HG03280 (cell line): Measurements from ENCODE around the gene MLLT3.

ENCODE experiments used
- ATAC-seq: cut with Tn5 transposase; IDR thresholded peaks from one replicate; pipeline ENCODE4 v1.9.1; 2021; ENCODE audit warnings: mild to moderate bottlenecking, moderate library complexity; ENCODE audit not compliant: unreplicated experiment

Gene MLLT3

DNA sequence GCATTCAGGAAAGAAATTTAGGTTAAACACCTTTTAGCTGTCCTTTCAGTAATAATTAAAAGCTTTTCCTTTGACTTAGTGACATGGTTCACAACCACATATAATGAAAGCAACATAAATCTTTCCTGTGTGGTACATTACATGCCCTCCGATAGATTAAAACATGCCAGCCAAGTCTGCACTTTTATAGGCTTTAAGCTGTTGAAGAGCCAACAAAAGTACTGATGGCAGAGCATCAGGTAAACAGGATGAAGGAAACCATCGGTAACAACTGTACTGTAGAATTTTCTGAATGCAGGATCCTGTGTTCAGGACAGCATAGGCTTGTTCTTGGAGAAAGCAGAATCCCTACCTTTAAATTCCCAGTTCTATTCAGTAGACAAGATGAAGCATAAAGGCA is 226.6 kb downstream of the MLLT3 start:
- ATAC-seq = no peak

DNA sequence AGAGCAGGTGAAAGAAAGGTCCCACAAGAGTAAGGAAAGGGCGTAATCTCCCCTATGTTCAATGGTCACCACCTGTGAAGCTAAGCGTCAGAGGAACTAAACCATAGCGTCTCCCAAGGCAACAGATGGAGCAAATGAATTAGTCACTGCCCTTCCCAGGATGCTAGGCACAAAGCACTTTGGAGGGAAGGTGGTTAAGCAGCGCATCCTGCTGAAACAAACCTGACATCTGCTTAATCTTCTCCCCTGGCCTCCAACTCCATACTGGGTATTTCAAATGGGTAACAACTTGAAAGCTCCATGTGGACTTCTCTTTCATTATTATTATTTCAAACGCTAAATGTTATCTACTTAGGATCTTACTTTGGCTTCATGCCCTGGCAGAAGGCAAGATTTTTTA is 227.3 kb downstream of the MLLT3 start:
- ATAC-seq = no peak

DNA sequence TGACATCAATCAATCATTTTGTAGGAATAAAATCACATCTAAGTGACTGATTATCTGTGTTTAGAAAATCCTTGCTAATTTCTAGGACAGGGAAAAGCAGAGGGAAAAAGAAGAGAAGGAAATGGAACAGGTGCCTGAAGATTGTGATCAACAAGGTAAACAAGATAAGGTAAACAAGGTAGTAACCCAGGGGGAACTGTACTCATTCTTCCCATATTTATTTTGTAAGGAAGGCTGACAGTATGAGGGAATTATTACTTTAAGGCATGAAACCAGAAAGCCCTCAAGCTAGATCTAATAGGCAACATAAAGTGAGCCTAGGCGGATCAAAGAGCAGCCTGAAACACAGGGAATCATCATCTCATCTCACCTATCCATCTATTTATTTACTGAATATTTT is 231.1 kb downstream of the MLLT3 start:
- ATAC-seq = no peak

DNA sequence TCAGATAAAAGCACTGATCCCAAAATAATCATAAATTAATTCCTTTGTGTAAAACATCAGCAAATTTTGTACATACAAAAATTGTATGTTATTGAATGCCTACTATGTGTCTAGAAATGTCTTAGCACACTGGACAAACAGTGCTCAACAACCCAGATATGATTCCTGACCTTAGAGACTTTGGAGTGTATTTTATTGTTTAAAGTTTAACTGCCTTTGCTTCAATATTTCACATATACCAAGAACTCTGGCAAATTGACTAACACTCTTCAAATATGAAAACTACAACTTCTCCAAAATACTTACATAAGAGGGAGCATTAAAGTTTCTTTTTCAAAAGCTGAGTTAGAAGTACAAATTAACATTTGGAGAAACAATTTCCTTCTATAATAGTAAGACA is 231.9 kb downstream of the MLLT3 start:
- no peak for ATAC-seq

DNA sequence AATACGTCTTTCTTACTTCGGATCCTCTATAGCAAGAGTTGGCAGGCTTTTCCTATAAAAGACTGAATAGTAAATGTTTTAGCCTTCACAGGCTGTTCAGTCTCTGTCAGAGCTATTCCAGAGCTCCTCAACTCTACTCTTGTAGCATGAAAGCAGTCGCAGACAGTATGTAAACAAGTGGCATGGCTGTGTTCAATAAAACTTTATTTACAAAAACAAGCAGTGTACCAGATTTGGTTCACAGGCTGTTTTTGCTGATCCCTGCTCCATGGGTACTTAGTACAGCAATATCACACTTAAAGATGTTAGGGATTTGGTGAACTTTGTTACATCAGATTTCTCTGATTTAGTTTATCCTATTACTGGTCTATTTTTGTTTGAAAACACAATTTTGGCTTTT is 235.2 kb downstream of the MLLT3 start:
- ATAC-seq = no peak

DNA sequence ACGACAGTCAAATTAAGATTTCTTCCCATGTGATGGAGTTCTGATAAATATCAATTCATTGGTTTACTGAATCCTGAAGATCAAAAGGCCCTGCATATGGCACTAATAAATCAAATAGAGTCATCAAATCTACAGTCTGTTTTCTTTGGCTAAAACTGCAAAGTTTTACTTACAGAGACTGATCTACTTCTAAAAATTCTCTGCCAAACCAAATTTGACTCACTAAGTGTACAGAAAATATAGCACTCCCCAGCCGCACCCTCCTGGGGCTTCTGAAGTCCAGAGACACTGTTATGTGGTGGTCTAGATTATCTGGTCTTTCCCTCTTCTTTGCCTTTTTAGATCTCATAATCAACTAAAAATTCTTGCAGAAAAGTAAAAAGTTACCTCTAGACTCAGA is 237.7 kb downstream of the MLLT3 start:
- no peak for ATAC-seq

DNA sequence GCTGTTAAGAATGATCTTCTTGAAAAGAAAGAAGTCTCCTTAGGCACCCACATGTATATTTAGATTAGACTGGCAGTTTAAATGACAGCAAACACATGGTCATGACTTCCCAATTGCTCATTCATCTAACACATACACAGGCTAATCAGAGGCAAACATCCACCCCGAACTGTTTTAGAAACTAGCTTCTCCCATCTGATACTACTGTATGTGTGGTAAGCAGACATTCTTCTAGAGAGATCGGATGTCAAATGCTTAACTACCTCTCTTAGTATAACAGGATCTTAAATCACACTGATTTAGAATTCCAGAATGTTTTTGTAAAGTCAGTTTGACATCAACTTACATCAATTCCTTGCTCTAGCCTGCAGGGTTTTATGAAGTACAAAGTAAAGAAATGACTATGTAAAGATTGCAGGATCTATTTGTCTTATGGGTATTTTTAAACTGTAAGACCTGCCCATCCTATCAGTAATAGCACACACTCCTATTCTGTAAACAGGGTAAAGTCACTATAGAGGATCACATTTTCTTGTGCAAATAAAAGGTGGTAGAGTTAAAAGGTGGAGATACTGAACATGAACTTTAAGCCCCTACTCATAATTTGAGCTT is 239.7 kb downstream of the MLLT3 start:
- ATAC-seq = no peak

DNA sequence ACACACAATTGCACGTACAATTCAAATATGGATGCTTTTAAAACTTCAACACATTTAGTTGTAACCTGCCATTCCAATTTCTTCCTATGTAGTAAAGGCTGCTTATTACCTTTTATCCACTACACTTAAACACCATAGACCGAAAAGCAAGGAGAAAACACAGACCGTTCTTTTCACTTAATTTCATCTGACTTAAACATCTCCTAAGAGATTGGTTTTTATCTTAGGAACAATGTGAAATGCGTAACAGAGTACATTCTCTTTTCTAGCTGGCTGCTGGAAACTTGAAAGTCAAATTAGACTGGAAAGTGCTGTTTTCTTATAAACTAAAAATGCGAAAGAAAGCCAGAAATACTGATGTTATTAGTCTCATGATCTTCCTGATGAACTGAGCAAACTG is 241.8 kb downstream of the MLLT3 start:
- no peak for ATAC-seq

DNA sequence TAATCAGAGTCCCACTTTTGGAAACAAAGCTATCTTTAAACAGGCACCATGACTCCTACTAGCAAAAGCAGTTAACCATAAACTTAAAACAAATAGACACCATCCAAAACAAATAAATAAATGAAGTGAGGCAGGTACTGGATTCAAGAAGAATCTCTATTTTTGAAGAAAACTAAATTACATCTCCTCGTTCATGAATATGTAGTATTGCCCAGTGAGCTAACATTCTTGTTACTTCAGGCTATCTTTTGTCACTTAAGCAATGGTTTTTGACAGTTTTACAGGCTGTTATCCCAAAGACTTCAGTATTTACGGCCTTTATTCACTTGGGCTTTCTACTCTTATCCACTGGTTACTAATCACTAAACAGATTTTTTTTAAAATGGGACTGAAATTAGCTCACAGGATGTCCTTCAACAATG is 242.5 kb downstream of the MLLT3 start:
- no peak for ATAC-seq

DNA sequence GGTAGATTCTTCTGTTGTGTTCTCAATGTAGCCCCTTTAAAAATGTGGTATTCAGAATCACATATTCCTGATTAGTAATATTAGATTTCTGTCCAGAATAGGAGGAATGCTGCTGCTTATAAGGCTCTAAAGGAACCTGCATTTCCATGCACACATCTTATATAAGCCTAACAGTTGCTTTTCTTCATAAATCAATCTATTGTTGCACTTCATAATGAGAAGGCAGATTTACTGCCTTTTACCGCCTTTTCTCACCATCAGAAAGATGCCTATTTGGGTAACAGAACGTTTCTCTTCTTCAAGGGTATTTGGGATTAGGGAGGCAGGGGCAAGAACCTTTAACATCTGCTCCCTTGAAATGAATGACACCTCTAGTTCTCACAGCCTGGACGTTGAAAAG is 243.4 kb downstream of the MLLT3 start:
- ATAC-seq = no peak

DNA sequence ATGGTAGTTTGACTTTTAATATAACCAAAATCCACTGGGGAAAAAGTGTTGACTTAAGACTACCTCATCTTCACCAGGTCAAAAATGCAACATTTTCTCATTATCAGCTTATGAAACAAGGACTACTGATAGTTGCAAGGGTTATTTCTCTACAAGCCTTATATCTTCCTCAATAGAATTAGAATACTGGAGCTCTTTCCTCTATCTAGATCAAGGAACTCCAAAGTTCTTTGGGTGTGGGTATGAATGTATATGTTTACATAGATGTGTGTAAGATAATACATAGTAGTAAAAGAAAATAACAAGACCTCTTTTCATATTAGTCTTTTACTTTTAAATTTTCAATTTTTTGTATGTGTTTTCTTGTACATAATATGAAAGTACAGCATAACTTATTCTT is 244.5 kb downstream of the MLLT3 start:
- ATAC-seq = no peak

DNA sequence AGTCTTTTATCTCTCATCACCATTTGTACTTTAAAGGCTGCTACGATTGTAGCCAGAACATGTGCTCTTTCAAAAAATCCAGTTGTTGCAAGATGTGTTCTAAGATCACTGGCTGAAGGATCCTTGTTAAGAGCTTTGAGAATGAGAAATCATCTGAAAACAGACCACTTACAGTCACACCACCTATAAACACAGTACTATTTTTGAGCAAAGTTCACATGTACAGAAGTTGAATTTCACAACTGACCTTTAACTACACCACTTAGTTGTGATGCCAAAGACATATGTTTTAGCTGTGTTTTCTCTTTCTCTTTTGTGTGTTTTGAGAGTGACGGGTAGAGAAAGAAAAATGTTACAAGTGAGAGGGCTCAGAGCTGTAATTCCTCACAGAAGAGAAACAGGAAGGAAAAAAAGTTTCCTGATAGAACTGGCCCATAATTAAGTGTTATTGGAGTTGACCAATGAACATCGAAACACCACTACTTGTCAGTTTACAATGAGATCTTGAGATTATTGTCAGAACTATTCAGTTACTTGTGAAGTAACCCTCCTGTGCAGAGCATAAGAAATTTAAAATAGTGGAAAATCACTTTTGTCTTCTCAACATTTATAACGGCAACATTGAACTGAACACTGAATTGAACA is 245.4 kb downstream of the MLLT3 start:
- ATAC-seq = no peak

DNA sequence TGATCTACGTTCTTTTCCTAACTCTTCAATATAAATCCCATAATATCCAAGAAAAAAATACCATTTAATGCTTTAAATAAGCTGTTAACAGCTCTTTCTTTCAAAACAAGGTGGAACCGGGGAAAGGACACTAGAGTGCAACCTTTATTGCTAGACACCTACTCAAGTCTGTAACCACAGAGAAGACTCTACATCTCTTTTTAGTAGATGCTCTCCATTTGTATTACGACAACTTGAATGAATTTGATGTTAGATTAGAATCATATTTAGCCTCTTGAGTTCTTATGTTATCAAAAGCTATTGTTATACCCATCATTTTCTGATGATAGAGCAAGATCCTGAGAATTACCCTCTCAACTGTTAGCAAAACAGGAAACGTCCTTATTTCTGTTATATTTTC is 246.3 kb downstream of the MLLT3 start:
- no peak for ATAC-seq

DNA sequence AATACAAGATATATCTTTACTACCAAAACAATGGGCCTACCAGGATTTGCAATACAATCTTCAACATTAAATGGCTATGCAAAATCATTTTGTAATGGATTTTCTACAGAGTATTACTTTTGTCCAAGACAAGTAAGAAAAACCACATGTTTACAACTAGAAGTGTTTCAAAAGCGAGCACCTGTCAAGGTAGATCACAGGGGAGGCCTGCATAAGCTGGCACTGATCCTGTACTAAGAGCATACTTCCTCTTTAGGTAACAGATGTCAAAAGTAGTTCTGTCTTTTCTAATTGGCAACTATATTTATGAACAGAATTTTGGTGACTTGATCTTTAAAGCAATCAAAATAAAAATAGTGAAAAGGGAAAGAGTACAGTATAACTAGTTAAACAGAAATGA is 249.0 kb downstream of the MLLT3 start:
- ATAC-seq = no peak

DNA sequence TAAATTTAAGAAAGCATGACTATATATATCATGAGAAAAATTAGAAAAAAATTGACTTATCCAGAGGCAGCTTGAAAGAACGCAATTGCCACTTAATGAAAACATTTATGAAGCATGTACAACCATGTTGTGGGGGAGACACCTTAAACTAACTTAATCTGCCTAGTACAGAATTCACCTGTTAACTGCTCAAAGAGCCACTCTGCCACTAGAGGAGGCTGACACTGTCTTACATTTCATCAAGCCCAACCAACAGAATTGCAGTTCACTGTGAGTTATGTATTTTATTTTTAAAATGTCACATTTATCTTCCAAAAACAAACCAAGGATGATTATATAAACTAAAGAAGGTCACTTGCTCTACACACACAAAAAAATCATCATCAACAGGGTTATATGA is 252.9 kb downstream of the MLLT3 start:
- no peak for ATAC-seq

DNA sequence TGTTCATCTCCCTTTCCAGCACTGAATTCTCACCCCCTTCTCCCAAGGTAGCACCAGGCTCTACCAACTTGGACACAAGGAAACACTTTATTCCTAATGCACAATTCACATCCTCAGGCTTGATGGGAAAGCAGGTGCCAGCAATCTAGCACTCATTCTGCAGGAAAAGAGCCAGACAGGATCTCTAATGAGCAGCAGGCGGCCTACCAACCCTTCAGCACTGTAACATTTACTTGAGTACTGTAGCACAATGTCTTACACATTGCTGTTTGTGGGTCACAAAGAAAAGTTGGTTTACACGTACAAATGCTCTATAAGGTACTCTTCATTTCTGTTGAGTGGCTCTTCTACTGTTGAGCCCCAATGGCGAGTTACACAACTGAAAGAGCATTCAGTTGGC is 254.4 kb downstream of the MLLT3 start:
- ATAC-seq = no peak

DNA sequence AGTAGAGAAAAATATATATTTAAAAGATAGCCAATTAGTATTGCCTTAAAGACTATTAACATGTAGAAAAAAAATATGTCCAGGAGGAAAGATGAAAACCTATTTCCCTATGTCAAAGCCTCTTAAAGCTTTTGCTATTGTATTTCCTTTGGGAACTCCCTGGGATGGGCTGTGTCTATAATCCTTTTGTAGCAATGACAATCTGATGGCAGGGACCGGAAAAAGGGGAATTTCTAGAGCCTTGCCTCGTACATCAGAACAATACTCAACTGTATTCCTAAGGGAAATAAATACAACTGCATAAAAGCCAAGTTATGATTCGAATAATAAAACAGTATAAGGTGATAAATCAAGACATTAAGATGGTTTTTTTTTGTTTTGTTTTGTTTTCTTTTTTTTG is 257.3 kb downstream of the MLLT3 start:
- ATAC-seq = no peak

DNA sequence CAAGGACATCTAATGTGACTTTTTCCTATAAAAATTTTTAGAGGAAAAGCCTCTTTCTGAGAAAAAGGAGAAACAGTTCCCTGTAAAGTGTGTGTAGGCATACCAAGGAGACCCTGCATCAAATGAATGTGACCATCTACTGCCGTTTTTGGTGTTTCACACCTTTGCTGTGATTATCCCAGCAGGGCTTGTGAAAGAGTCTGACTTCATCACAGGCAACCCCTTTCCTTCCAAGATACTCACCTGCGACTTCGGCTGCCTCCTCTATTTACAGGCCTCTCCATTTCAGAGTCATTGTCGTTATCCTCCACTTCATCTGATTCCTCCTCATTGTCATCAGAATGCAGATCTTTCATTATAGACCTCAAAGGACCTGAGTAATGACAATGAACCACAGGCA is 259.1 kb downstream of the MLLT3 start:
- no peak for ATAC-seq

DNA sequence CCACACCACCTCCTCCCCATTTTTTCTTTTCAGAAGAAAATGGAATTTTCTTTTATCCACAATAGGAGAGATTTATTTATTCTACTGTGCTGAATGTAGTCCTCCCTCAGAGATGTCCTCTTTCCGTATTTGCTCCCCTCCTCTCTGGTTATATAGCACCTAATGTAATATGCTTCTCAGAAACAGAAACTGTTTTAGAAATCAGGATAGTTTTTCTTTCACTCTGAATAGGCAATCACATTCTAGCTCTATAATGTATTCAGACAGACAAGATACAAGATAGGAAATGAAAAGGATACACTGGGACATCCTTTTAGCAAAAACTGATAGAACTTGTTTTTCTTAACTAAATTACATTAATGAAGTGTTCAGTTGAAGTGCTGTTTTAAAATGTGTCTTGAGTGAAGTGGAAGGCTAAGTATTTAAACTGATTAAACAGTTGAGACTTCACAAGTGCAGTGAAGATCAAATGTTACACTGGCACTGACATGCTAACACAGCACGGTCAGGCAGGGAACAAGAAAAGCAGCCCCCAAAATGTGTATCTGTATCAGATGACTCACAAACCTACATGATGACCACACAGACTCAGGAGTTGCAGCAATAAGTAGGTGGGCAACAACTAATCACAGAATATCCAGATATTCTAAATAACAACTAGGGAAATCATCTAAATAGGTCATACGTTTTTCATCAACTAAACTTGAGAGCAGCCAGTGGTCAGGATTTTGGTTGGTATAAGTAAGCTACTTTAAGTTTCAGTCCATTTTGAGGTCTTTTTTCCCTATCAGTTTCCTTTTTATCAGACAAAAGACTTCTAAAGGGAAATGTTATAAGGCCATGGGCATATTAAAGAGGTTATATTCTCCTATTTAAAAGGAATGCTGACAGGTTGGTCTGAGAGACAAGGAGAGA is 260.4 kb downstream of the MLLT3 start:
- ATAC-seq = peak; percentile 71

DNA sequence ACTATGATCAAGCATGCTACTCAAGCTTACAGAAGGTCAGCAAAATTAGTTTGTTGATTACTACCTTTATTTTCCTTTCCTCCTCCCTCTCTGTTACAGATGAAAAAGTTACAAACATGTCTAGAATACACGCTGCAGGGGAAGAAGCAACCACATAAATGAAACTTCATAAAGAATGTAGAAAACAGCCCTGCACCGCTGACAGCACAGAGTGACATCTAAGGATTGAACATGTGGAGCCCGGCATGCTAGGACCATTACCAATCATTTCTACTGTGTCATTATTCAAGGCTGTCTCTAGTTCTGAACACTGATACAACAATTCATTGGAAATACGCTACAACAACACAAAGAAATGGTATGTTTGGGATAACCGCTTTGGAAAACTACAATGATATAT is 261.1 kb downstream of the MLLT3 start:
- no peak for ATAC-seq

DNA sequence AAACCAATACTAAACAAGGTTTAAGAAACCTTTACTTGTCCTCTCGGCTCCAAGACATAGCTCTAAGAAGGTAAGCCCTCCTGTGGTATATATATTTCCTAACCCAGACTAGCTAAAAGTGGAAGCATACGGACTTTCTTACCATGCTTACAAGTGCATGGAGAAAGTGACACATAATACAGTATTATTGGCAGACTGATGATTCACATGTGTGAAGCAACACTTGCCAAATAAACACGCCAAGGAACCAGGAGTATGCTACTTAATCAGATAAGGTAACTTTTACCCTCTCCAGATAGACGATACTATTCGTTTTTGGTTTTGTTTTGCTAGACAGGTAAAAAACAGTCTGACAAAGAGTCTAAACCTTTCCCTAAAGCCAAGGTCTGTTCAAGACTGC is 264.1 kb downstream of the MLLT3 start:
- ATAC-seq = no peak

DNA sequence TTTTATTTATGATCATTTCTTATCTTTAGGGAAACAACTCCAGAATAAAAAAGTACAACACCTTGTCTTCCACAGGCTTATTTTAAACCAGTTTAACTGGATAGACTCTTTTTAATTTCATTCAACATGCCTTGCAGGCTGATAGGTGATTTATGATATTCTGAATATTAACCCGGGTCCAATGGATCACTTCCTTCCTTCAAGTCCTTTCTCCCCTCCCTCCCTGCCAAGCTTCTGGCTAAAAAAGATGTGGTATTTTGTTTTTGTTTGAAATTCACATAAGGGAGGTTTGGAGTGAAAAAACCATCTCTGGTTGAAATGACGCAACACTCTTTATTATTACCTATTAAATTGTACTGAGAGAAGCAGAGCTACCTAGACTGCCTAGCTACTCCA is 265.3 kb downstream of the MLLT3 start:
- no peak for ATAC-seq
